ENCODE results near the gene CAMSAP3. TPM values are rescaled to one million over a fixed set of nuclear protein-coding genes. Genes with fewer than 3 reads are reported as not detected.
A peak's percentile ranks its signal among the peaks of the same experiment; 100 is the strongest.

The CAMSAP3 gene
- total RNA-seq, 1 experiment from 2014 or later, result 16.6 TPM

DNA sequence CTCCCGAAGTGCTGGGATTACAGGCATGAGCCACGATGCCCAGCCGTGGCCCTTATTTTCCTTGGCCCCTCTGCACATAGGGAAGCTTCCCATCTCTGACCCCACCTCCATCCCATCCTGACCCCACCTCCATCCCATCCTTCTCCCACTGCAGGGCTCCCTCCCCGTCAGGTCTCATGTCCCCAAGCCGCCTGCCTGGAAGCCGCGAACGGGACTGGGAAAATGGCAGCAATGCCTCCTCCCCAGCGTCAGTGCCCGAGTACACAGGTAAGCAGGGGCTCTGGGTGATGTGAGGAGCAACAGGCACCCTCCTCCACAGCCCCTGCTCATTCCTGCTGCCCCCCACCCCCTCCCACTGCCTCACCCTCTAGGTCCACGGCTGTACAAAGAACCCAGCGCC, 21.5 kb downstream of the CAMSAP3 start:
- Histone ChIP-seq H3K79me2 (ENCODE audit: low read length) (no peaks in the 10 kb centered on the region), H3K4me3 (ENCODE audit: low read length) (no peak overlapping the region), H3K36me3 (ENCODE audit: low read depth, low read length) (peaks cover 37% of the 10 kb centered on the region; the same call in 1 of the 2 replicates), H3K27ac (ENCODE audit: low read length) (no peak overlapping the region), H3K9ac (ENCODE audit: low read length) (no peak overlapping the region), H3K4me2 (ENCODE audit: low read length) (no peak overlapping the region), H2AFZ (ENCODE audit: low read length) (no peak overlapping the region), H3K27me3 (ENCODE audit: low read length) (no peaks in the 10 kb centered on the region), H4K20me1 (ENCODE audit: low read length) (no peaks in the 10 kb centered on the region), H3K9me3 (ENCODE audit: low read length) (no peaks in the 10 kb centered on the region), H3F3A (ENCODE audit: low read length, unreplicated experiment) (no peaks in the 10 kb centered on the region), H3K4me1 (ENCODE audit: insufficient read depth, low read length) (peaks cover 18% of the 10 kb centered on the region), H3K9me2 (replicated peaks; ENCODE audit: low read length) (no peaks in the 10 kb centered on the region)
- ChIA-PET POLR2A (ENCODE audit: unreplicated experiment) (no interaction called here), CTCF (no interaction called here)
- BruUV-seq (replicated peaks), result no TSS peak
- ATAC-seq, result no peak
- intact Hi-C loops (cut with micrococcal nuclease), result no loop called here
- TF ChIP-seq, protein P1, sequence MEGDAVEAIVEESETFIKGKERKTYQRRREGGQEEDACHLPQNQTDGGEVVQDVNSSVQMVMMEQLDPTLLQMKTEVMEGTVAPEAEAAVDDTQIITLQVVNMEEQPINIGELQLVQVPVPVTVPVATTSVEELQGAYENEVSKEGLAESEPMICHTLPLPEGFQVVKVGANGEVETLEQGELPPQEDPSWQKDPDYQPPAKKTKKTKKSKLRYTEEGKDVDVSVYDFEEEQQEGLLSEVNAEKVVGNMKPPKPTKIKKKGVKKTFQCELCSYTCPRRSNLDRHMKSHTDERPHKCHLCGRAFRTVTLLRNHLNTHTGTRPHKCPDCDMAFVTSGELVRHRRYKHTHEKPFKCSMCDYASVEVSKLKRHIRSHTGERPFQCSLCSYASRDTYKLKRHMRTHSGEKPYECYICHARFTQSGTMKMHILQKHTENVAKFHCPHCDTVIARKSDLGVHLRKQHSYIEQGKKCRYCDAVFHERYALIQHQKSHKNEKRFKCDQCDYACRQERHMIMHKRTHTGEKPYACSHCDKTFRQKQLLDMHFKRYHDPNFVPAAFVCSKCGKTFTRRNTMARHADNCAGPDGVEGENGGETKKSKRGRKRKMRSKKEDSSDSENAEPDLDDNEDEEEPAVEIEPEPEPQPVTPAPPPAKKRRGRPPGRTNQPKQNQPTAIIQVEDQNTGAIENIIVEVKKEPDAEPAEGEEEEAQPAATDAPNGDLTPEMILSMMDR (conservative IDR thresholded peaks at IDR 0.05; ENCODE audit: low read depth, low read length), result no peak
- TF ChIP-seq EZH2phosphoT487 (IDR thresholded peaks at IDR 0.05; ENCODE audit: borderline replicate concordance, low read length), result no peak
- no peak for TF ChIP-seq EZH2 (IDR thresholded peaks at IDR 0.05; ENCODE audit: low read length, unreplicated experiment)
- DNase-seq, result no peak

DNA sequence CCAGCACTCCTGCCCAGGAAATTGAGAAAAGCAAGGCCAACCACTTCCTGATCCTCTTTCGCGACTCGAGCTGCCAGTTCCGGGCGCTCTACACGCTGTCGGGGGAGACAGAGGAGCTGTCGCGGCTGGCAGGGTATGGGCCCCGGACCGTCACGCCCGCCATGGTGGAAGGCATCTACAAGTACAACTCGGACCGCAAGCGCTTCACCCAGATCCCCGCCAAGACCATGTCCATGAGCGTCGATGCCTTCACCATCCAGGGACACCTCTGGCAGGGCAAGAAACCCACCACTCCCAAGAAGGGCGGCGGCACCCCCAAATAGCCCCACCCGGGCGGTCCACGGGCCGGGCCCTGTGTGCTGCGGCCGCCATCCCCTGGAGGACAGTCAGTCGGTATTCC, 22.1 kb downstream of the CAMSAP3 start:
- DNase-seq, result no peak
- no peak overlapping the region for H2AFZ ChIP-seq (ENCODE audit: low read length)
- H3K79me2 ChIP-seq (ENCODE audit: low read length), result no peaks in the 10 kb centered on the region
- no peak for TF ChIP-seq EZH2 (IDR thresholded peaks at IDR 0.05; ENCODE audit: low read length, unreplicated experiment)
- TF ChIP-seq, protein P1 (conservative IDR thresholded peaks at IDR 0.05; ENCODE audit: low read depth, low read length), result no peak
- TF ChIP-seq EZH2phosphoT487 (IDR thresholded peaks at IDR 0.05; ENCODE audit: borderline replicate concordance, low read length), result no peak
- no peaks in the 10 kb centered on the region for H3K9me3 ChIP-seq (ENCODE audit: low read length)
- peaks cover 18% of the 10 kb centered on the region for H3K4me1 ChIP-seq (ENCODE audit: insufficient read depth, low read length)
- intact Hi-C loops (cut with micrococcal nuclease), result no loop called here
- no peak overlapping the region for H3K9ac ChIP-seq (ENCODE audit: low read length)
- TSS peak; percentile 65 for BruUV-seq (replicated peaks)
- CTCF ChIA-PET, result interaction anchor here (1.3 kb wide), 1 partner anchor 49 kb away, joined by 5 read pairs; no protein-coding TSS in a partner anchor
- peaks cover 41% of the 10 kb centered on the region; the same call in 1 of the 2 replicates for H3K36me3 ChIP-seq (ENCODE audit: low read depth, low read length)
- H3K27ac ChIP-seq (ENCODE audit: low read length), result no peak overlapping the region
- H3K4me2 ChIP-seq (ENCODE audit: low read length), result no peak overlapping the region
- no peaks in the 10 kb centered on the region for H3K27me3 ChIP-seq (ENCODE audit: low read length)
- no peaks in the 10 kb centered on the region for H3F3A ChIP-seq (ENCODE audit: low read length, unreplicated experiment)
- POLR2A ChIA-PET (ENCODE audit: unreplicated experiment), result no interaction called here
- ATAC-seq, result no peak
- no peaks in the 10 kb centered on the region for H3K9me2 ChIP-seq (replicated peaks; ENCODE audit: low read length)
- H4K20me1 ChIP-seq (ENCODE audit: low read length), result no peaks in the 10 kb centered on the region
- no peak overlapping the region for H3K4me3 ChIP-seq (ENCODE audit: low read length)

DNA sequence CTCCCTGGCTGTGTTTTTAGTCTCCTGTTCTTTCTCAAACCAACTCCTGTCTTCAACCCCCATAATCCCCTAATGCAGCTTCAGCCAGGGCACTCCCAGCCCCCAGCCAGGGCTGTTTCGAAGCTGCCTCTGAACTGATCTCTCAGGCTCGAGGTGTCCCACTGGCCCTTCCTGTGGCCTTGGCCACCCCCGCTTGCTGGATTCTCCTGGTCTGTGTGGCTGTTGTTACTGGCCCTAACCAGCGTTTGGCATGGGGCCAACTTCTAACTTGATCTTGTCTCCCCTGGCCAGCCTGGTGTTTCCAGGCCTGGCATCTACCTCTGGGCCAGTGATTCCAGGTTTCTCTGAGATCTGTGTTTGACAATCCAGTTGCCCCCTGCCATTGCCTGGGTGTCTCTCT, 22.7 kb downstream of the CAMSAP3 start:
- no peak overlapping the region for H3K4me3 ChIP-seq (ENCODE audit: low read length)
- peak; percentile 15 for DNase-seq

More for the DNA sequence above, 22.7 kb downstream of the CAMSAP3 start:
- CTCF ChIA-PET, result interaction anchor here (1.3 kb wide), 1 partner anchor 50 kb away, joined by 5 read pairs; no protein-coding TSS in a partner anchor
- Histone ChIP-seq H4K20me1 (ENCODE audit: low read length) (no peaks in the 10 kb centered on the region), H3K27me3 (ENCODE audit: low read length) (no peaks in the 10 kb centered on the region), H3K4me1 (ENCODE audit: insufficient read depth, low read length) (peaks cover 18% of the 10 kb centered on the region), H3K27ac (ENCODE audit: low read length) (peak overlapping the region; percentile 52), H3K79me2 (ENCODE audit: low read length) (no peaks in the 10 kb centered on the region), H3K9me3 (ENCODE audit: low read length) (no peaks in the 10 kb centered on the region), H3F3A (ENCODE audit: low read length, unreplicated experiment) (no peaks in the 10 kb centered on the region), H3K36me3 (ENCODE audit: low read depth, low read length) (peaks cover 44% of the 10 kb centered on the region; the same call in 1 of the 2 replicates), H3K9me2 (replicated peaks; ENCODE audit: low read length) (no peaks in the 10 kb centered on the region), H3K4me2 (ENCODE audit: low read length) (peak overlapping the region; percentile 11; the same call in 1 of the 2 replicates), H2AFZ (ENCODE audit: low read length) (no peak overlapping the region), H3K9ac (ENCODE audit: low read length) (no peak overlapping the region)
- intact Hi-C loops (cut with micrococcal nuclease), result no loop called here
- ATAC-seq, result peak; percentile 5; the same call in 1 of the 2 replicates
- TF ChIP-seq EZH2phosphoT487 (IDR thresholded peaks at IDR 0.05; ENCODE audit: borderline replicate concordance, low read length) (no peak), EZH2 (IDR thresholded peaks at IDR 0.05; ENCODE audit: low read length, unreplicated experiment) (no peak)
- TF ChIP-seq, protein P1 (conservative IDR thresholded peaks at IDR 0.05; ENCODE audit: low read depth, low read length), result no peak
- no TSS peak for BruUV-seq (replicated peaks)
- POLR2A ChIA-PET (ENCODE audit: unreplicated experiment), result no interaction called here
